Loucy (cell line): ENCODE data around the gene C4BPB.

Experiments used
- H2AFZ ChIP-seq: fragments of 200-600 bp; sonication (generic); 2 replicates; pipeline ENCODE4 v1.6.0; 2016; ENCODE audit warnings: antibody characterized with exemption, mild to moderate bottlenecking, low read length, moderate library complexity
- H3F3A ChIP-seq: fragments of 200-600 bp; 2 replicates; pipeline ENCODE4 v1.6.0; 2016; ENCODE audit warnings: antibody characterized with exemption, low read depth, mild to moderate bottlenecking
- H3K27me3 ChIP-seq: fragments of 200-600 bp; sonication (generic); 2 replicates; pipeline ENCODE4 v1.6.1; 2014; ENCODE audit warnings: low read length, mild to moderate bottlenecking; ENCODE audit not compliant: insufficient read depth, poor library complexity, severe bottlenecking
- H3K36me3 ChIP-seq: fragments of 200-600 bp; sonication (generic); 2 replicates; pipeline ENCODE4 v1.6.1; 2016; ENCODE audit warnings: low read length; ENCODE audit not compliant: insufficient read depth
- H3K4me1 ChIP-seq: fragments of 200-600 bp; sonication (generic); 2 replicates; pipeline ENCODE4 v1.5.1; 2014; ENCODE audit warnings: low read length, mild to moderate bottlenecking; ENCODE audit not compliant: insufficient read depth, poor library complexity, severe bottlenecking
- H3K4me2 ChIP-seq: fragments of 200-600 bp; sonication (generic); 2 replicates; pipeline ENCODE4 v1.6.0; 2014; ENCODE audit warnings: antibody characterized with exemption, low read length, low read depth, mild to moderate bottlenecking; ENCODE audit not compliant: poor library complexity, severe bottlenecking
- H3K4me3 ChIP-seq: fragments of 200-600 bp; sonication (generic); 2 replicates; pipeline ENCODE4 v1.5.1; 2014; ENCODE audit warnings: low read length, mild to moderate bottlenecking, mixed read lengths; ENCODE audit not compliant: poor library complexity, severe bottlenecking
- H3K79me2 ChIP-seq: fragments of 200-600 bp; sonication (generic); 2 replicates; pipeline ENCODE4 v1.6.1; 2014; ENCODE audit warnings: low read length; ENCODE audit not compliant: insufficient read depth
- H3K9ac ChIP-seq: fragments of 200-600 bp; sonication (generic); 2 replicates; pipeline ENCODE4 v1.6.0; 2014; ENCODE audit warnings: mild to moderate bottlenecking, low read depth, low read length, moderate library complexity; ENCODE audit not compliant: poor library complexity, severe bottlenecking
- H3K9me2 ChIP-seq: fragments of 200-600 bp; sonication (generic); replicated peaks from 2 replicates; pipeline ENCODE4 v1.6.1; 2016; ENCODE audit warnings: low read depth, low read length, mixed read lengths
- H3K9me3 ChIP-seq: fragments of 200-600 bp; sonication (generic); 2 replicates; pipeline ENCODE4 v1.6.1; 2014; ENCODE audit warnings: mild to moderate bottlenecking, antibody characterized with exemption, low read length, low read depth; ENCODE audit not compliant: insufficient read depth
- H4K20me1 ChIP-seq: fragments of 200-600 bp; sonication (generic); 2 replicates; pipeline ENCODE4 v1.6.0; 2014; ENCODE audit warnings: antibody characterized with exemption, low read length, mild to moderate bottlenecking; ENCODE audit not compliant: insufficient read depth, poor library complexity, severe bottlenecking
- EZH2phosphoT487 ChIP-seq: fragments of 200-600 bp; IDR thresholded peaks from 2 replicates; pipeline ENCODE4 v1.6.1; 2018; ENCODE audit warnings: antibody characterized with exemption, mild to moderate bottlenecking, moderate library complexity, borderline replicate concordance
- TF ChIP-seq, protein P1 (sequence below): fragments of 200-600 bp; sonication (generic); conservative IDR thresholded peaks from 2 replicates; pipeline ENCODE4 v1.5.1; 2014; ENCODE audit warnings: mild to moderate bottlenecking, antibody characterized with exemption, low read length

C4BPB gene

DNA sequence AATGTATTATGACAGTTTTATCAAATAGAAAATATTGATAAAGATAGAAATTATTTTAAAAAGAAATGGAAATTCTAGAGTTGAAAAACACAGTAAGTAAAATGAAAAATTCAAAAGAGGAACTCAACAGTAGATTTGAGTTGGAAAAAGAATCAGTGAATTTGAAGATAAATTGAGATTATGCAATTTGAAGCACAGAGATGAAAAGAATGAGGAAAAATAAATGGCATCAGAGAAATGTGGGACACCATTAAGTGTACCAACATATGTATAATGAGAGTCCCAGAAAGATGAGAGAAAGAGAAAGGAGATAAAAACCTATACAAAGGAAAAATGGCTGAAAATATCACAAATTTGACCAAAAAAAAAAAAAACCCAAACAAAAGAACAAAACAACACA is 40.4 kb downstream of the C4BPB start:
- no peaks in the 10 kb centered on the region for H3K9me2 ChIP-seq
- no peaks in the 10 kb centered on the region for H3K79me2 ChIP-seq
- no peaks in the 10 kb centered on the region for H3K36me3 ChIP-seq
- no peaks in the 10 kb centered on the region for H3K27me3 ChIP-seq
- H3K9ac ChIP-seq: no peak overlapping the region
- H2AFZ ChIP-seq: no peak overlapping the region
- no peaks in the 10 kb centered on the region; the same call in 1 of the 2 replicates for H3K9me3 ChIP-seq
- no peak overlapping the region for H3K4me2 ChIP-seq
- no peaks in the 10 kb centered on the region for H3F3A ChIP-seq
- no peak for TF ChIP-seq EZH2phosphoT487
- TF ChIP-seq, protein P1, sequence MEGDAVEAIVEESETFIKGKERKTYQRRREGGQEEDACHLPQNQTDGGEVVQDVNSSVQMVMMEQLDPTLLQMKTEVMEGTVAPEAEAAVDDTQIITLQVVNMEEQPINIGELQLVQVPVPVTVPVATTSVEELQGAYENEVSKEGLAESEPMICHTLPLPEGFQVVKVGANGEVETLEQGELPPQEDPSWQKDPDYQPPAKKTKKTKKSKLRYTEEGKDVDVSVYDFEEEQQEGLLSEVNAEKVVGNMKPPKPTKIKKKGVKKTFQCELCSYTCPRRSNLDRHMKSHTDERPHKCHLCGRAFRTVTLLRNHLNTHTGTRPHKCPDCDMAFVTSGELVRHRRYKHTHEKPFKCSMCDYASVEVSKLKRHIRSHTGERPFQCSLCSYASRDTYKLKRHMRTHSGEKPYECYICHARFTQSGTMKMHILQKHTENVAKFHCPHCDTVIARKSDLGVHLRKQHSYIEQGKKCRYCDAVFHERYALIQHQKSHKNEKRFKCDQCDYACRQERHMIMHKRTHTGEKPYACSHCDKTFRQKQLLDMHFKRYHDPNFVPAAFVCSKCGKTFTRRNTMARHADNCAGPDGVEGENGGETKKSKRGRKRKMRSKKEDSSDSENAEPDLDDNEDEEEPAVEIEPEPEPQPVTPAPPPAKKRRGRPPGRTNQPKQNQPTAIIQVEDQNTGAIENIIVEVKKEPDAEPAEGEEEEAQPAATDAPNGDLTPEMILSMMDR: no peak
- H3K4me3 ChIP-seq: no peak overlapping the region
- H3K4me1 ChIP-seq: no peaks in the 10 kb centered on the region
- no peaks in the 10 kb centered on the region for H4K20me1 ChIP-seq

DNA sequence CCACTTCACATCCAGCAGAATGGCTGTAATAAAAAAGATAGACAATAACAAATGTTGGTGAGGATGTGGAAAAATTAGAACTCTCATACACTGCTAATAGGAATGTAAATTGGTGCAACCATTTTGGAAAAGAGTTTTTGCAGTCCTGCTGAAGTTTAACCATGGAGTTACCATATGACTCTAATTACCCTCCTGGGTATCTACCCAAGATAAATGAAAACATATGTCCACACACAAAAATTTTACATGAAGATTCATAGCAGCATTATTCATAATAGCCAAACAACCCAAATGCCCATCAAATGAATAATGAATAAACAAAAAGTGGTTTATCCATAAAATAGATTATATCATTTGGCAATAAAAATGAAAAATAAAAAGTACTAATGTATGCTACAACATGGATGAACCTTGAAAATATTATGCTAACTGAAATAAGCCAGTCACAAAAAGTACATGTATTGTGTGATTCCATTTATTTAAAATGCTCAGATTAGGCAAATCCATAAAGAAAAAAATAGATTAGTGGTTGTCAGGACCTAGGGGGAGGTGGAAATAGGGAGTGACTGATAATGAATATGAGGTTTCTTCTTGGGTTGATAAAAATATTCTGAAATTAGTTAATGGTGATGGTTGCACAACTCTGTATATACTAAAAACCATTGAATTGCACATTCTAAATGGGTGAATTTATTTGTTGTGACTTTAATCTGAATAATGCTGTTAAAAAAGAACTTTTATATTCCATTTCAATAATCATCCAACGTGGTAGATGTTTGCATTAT is 41.8 kb downstream of the C4BPB start:
- Histone ChIP-seq H4K20me1 (no peaks in the 10 kb centered on the region), H3K79me2 (no peaks in the 10 kb centered on the region), H3K9me3 (no peaks in the 10 kb centered on the region; the same call in 1 of the 2 replicates), H3K4me1 (no peaks in the 10 kb centered on the region), H3K4me2 (no peak overlapping the region), H3F3A (no peaks in the 10 kb centered on the region), H3K9me2 (no peaks in the 10 kb centered on the region), H3K4me3 (no peak overlapping the region), H2AFZ (no peak overlapping the region), H3K36me3 (no peaks in the 10 kb centered on the region), H3K27me3 (no peaks in the 10 kb centered on the region), H3K9ac (no peak overlapping the region)
- TF ChIP-seq, protein P1: no peak
- TF ChIP-seq EZH2phosphoT487: no peak

DNA sequence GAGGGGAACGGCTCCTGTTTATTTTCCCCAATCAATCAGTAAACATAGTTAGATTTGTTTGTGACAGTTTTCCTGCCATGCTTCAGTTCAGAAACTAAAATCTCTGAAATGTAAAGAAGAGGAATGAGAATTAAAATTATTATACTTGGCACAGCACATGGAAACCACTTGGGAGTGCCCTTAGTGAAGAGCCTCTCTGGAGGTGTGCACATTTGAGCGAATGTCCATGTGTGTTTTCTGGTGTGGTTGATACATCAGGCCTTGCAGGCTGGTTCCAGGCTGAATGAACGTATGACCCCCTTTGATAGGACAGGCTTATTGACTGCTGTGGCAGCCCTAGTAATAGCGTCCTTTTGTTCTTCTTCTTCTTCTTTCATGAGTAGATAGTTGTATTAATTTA is 42.5 kb downstream of the C4BPB start:
- Histone ChIP-seq H3K4me1 (no peaks in the 10 kb centered on the region), H3K36me3 (no peaks in the 10 kb centered on the region), H3K27me3 (no peaks in the 10 kb centered on the region), H3K4me3 (no peak overlapping the region), H3K4me2 (no peak overlapping the region), H3K9ac (no peak overlapping the region), H3K79me2 (no peaks in the 10 kb centered on the region), H3K9me2 (no peaks in the 10 kb centered on the region), H4K20me1 (no peaks in the 10 kb centered on the region), H3K9me3 (no peaks in the 10 kb centered on the region; the same call in 1 of the 2 replicates), H3F3A (no peaks in the 10 kb centered on the region), H2AFZ (no peak overlapping the region)
- TF ChIP-seq EZH2phosphoT487: no peak
- TF ChIP-seq, protein P1: no peak
